ENCODE results near the gene GBX1. TPM values are rescaled to one million over a fixed set of nuclear protein-coding genes. Genes with fewer than 3 reads are reported as not detected.
A peak's percentile ranks its signal among the peaks of the same experiment; 100 is the strongest.

Gene GBX1
- polyA plus RNA-seq, 2 of the 4 experiments (the other 2 are of a cell fraction) = not detected

DNA sequence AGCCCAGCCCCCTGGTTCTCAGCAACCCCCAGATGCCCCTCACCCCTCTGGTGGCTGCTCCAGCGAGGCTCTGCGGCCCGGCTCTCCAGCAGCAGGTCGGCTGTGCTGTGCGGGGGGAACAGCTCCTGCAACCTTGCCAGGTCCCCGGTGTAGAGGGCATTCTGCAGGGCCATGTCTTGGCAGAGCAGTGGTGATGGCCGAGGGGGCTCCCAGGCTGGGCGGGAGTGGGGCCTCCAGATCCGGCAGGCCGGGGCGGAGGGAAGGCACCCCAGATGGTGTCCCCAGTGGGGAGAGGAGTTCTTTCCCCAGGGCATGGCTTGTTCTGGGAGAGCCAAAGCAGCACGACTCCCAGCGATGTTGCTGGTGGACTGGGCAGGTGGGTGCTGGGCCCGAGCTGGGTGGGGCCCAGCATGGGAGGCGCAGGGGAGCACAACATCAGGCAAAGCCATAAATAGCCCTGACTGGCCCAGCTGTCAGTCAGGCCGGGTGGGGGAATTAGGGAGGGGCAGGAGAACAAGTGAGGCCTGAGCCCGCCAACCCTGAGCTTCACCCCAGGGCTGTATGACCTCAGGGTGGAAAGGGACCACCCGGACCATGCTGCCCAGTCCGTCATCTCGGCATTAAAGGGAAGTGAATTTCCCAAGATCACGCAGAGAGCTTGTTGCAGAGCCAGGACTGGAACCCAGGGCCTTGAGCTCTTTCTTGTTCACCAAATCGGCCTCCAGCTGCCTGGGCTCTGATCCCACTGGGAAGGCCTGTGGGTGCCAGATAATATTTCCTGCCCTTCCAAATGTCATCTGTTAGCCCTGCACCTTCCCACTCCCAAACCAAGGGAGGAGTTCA, 20.1 kb upstream of the GBX1 start:
- WGBS (ENCODE audit: missing lambda C conversion rate) = 62% methylated on average over 13 of the region's 22 CpGs
- Histone ChIP-seq H3K4me2 (no peak overlapping the region), H3K4me1 (no peaks in the 10 kb centered on the region), H3K27ac (no peak overlapping the region), H3K4me3 (no peak overlapping the region), H3K9me3 (no peaks in the 10 kb centered on the region)
- CTCF ChIA-PET = interaction anchor here (2.4 kb wide), 1 partner anchor 16 kb away, joined by 10 read pairs; no protein-coding TSS in a partner anchor
- POLR2A ChIA-PET = interaction anchor here (0.9 kb wide), 1 partner anchor 90 kb away, joined by 3 read pairs; no protein-coding TSS in a partner anchor
- TF ChIP-seq RAD21 (conservative IDR thresholded peaks at IDR 0.05 in 1 of 2, IDR thresholded peaks at IDR 0.05 in 1 of 2) (no peak), JUNB (IDR thresholded peaks at IDR 0.05) (no peak), ZFP36 (IDR thresholded peaks at IDR 0.05; ENCODE audit: borderline replicate concordance, partially characterized antibody) (no peak), NPAS2 (CRISPR knock-in tag; IDR thresholded peaks at IDR 0.05; ENCODE audit: borderline replicate concordance) (no peak), GATA3 (IDR thresholded peaks at IDR 0.05; ENCODE audit: borderline replicate concordance) (no peak), MYC (IDR thresholded peaks at IDR 0.05; ENCODE audit: borderline replicate concordance, low read length) (no peak), ESRRA (IDR thresholded peaks at IDR 0.05; ENCODE audit: borderline replicate concordance, low read length) (no peak), KDM5A (IDR thresholded peaks at IDR 0.05) (no peak), MAFK (IDR thresholded peaks at IDR 0.05; ENCODE audit: partially characterized antibody) (no peak), RNF2 (IDR thresholded peaks at IDR 0.05; ENCODE audit: borderline replicate concordance, low read depth) (no peak)
- DNase-seq (ENCODE audit: low read depth in 1 of 2, low spot score in 1 of 2) = no peak
- peak in 1 of 2 experiments; percentile 14; a peak in 1 of 6 replicates for ATAC-seq
- no peak for FAIRE-seq

DNA sequence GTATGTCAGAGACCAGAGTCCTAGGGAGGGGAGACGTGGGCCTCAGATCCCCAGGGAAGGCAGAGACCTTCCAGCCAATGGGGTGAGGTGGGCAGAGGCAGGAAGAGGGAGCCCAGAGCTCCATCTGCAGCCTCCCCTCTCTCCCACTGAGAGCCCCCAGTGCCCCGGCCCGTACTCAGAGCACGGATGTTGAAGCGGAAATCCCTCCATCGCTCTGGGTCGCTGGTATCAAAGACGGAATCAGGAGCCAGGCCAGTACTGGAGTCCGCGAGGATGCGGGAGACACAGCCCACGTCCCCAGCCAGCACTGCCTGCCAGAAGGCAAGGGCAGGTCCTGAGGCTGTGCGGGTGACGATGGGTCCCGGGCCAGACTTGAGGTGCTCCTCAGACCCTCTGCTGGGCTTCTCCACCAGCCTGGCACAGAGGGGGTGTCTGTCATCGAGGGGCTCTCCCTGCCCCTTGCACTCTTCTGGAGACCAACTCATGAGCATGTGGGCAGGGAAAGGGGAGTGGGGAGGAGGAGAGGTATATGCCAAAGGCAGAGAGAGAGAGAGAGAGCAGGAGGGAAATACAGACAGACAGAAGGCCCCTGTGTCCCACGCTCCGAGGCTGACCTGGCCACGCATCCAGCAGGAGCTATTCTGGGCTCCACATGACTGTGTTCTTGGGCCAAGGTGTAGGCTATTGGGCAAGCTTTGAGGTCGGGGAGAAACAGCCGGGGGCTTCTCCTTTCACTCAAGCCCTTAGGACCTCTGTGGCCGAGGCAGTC, 19.3 kb upstream of the GBX1 start, which contains the start of gene ASB10:
TSS of gene ASB10 (minus strand) at position 611 of the 769 bp plus-strand sequence. CDS start at position 491, 120 bp downstream.
- Histone ChIP-seq H3K4me1 (no peaks in the 10 kb centered on the region), H3K4me2 (no peak within 1 kb of the TSS), H3K27ac (no peak within 1 kb of the TSS), H3K4me3 (no peak within 1 kb of the TSS), H3K9me3 (no peaks in the 10 kb centered on the region)
- FAIRE-seq (no peak), DNase-seq (ENCODE audit: low read depth in 1 of 2, low spot score in 1 of 2) (no peak), ATAC-seq (peak in 1 of 2 experiments; percentile 10; a peak in 1 of 6 replicates)
- ChIA-PET POLR2A (interaction anchor here (0.9 kb wide), 1 partner anchor 90 kb away, joined by 3 read pairs; no protein-coding TSS in a partner anchor), CTCF (interaction anchor here (2.4 kb wide), 1 partner anchor 15 kb away, joined by 10 read pairs; no protein-coding TSS in a partner anchor)
- 74% methylated on average over 20 of the region's 22 CpGs for WGBS (ENCODE audit: missing lambda C conversion rate)
- TF ChIP-seq HOXB5 (CRISPR knock-in tag; IDR thresholded peaks at IDR 0.05) (no peak), EHF (CRISPR knock-in tag; IDR thresholded peaks at IDR 0.05) (no peak)
- TF ChIP-seq, protein P1, sequence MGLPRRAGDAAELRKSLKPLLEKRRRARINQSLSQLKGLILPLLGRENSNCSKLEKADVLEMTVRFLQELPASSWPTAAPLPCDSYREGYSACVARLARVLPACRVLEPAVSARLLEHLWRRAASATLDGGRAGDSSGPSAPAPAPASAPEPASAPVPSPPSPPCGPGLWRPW (IDR thresholded peaks at IDR 0.05) = no peak

DNA sequence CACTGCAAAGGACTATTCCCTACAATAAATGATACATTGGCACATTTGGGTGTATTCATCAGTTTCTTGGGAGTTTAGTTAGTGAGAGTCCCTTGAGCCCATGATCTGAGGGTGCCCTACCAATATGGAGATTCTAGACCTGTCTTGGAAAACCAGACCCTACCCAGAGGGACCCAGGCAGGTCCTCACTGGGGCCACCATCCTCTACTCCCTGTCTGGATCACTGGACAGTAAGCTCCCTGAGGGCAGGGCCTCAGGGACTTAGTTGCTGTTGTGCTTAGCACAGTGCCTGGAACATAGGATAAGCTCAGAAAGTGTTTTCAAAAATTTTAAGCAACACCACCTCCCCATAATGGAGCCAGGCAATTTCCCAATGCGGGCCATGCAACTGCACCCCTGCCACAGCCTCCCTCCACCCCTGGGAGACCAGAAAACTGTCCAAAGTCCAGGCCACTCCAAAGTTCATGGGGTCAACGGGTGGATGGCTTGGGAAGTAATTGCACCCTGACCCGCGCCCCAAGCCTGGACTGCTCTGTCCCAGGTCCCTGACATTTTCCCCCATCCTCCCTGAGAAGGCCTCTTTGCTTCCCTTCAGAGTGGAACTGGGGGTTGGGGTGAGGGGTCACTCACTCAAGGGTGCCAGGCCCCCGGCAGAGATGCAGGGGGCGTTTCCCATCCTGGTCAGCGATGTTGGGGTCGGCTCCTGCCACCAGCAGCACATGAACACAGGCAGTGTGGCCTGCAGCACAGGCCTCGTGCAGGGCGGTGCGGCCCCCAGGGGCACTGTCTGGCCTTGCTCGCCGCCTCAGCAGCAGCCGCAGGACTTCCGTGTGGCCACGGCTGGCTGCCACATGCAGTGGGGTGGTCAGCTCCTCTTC, 18.5 kb upstream of the GBX1 start:
- no peak overlapping the region for H3K27ac ChIP-seq
- DNase-seq (ENCODE audit: low read depth in 1 of 2, low spot score in 1 of 2) (no peak), ATAC-seq (no peak), FAIRE-seq (no peak)
- ChIA-PET CTCF (interaction anchor here (2.4 kb wide), 1 partner anchor 14 kb away, joined by 10 read pairs; no protein-coding TSS in a partner anchor), POLR2A (no interaction called here)
- H3K9me3 ChIP-seq = no peaks in the 10 kb centered on the region
- H3K4me2 ChIP-seq = no peak overlapping the region
- H3K4me1 ChIP-seq = no peaks in the 10 kb centered on the region
- WGBS (ENCODE audit: missing lambda C conversion rate) = 61% methylated on average over 8 of the region's 16 CpGs
- no peak for TF ChIP-seq SMC3 (IDR thresholded peaks at IDR 0.05)
- TF ChIP-seq FOSL2 (IDR thresholded peaks at IDR 0.05) = no peak
- TF ChIP-seq FOSL2 (CRISPR knock-in tag; IDR thresholded peaks at IDR 0.05) = no peak
- no peak for TF ChIP-seq RCOR1 (IDR thresholded peaks at IDR 0.05; ENCODE audit: low read depth, low read length)
- TF ChIP-seq MAFK (IDR thresholded peaks at IDR 0.05; ENCODE audit: partially characterized antibody) = no peak
- no peak overlapping the region for H3K4me3 ChIP-seq
